ENCODE data around the gene SMAD5. TPM values are rescaled to one million over a fixed set of nuclear protein-coding genes. Genes with fewer than 3 reads are reported as not detected.

Gene SMAD5
- total and polyA plus RNA-seq, 2 experiments from 2014 or later: 37.5 to 56.6 TPM

DNA sequence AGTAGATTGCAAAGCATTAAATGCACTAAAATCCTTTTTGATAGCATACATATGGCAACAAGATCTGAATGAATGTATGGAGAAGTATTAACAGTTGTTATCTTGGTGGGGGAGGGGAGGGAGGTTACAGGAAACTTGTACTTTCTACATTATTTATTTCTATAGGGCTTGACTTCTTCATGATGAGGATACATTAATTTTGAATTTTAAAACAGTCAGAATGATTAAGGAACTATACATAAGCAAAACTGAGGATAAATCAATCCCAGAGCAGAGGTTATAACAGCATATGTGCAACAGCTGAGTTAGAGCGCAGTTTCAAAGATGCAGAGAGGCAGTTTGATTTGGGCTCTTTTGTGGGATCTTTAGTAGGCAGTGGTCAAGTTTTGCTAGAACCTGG is 23.9 kb upstream of the SMAD5 start:
- H3K27me3 Mint-ChIP-seq (ENCODE audit: insufficient read depth, low read depth, poor library complexity): no peaks in the 10 kb centered on the region
- no peaks in the 10 kb centered on the region for H3K9me2 ChIP-seq (ENCODE audit: insufficient read depth)
- peaks cover 28% of the 10 kb centered on the region for H3K4me1 Mint-ChIP-seq
- no peaks in the 10 kb centered on the region for H3K36me3 Mint-ChIP-seq (ENCODE audit: low read depth)
- no peak overlapping the region for H3K27ac ChIP-seq (ENCODE audit: low read depth)
- H3K79me2 ChIP-seq (replicated peaks; ENCODE audit: insufficient read depth): no peaks in the 10 kb centered on the region
- no peak overlapping the region for H3K27ac Mint-ChIP-seq
- H3K36me3 ChIP-seq (ENCODE audit: insufficient read depth): no peaks in the 10 kb centered on the region
- H3K4me3 Mint-ChIP-seq: no peak overlapping the region
- no peaks in the 10 kb centered on the region for H3K27me3 ChIP-seq (ENCODE audit: insufficient read depth)
- peak overlapping the region; percentile 70; the same call in 1 of the 2 replicates for H2AFZ ChIP-seq
- H4K20me1 ChIP-seq (replicated peaks; ENCODE audit: insufficient read depth): no peaks in the 10 kb centered on the region
- ATAC-seq: no peak
- no peak overlapping the region for H3K4me3 ChIP-seq
- TF ChIP-seq NANOG (IDR thresholded peaks at IDR 0.05; ENCODE audit: borderline replicate concordance): no peak
- TF ChIP-seq, protein P1, sequence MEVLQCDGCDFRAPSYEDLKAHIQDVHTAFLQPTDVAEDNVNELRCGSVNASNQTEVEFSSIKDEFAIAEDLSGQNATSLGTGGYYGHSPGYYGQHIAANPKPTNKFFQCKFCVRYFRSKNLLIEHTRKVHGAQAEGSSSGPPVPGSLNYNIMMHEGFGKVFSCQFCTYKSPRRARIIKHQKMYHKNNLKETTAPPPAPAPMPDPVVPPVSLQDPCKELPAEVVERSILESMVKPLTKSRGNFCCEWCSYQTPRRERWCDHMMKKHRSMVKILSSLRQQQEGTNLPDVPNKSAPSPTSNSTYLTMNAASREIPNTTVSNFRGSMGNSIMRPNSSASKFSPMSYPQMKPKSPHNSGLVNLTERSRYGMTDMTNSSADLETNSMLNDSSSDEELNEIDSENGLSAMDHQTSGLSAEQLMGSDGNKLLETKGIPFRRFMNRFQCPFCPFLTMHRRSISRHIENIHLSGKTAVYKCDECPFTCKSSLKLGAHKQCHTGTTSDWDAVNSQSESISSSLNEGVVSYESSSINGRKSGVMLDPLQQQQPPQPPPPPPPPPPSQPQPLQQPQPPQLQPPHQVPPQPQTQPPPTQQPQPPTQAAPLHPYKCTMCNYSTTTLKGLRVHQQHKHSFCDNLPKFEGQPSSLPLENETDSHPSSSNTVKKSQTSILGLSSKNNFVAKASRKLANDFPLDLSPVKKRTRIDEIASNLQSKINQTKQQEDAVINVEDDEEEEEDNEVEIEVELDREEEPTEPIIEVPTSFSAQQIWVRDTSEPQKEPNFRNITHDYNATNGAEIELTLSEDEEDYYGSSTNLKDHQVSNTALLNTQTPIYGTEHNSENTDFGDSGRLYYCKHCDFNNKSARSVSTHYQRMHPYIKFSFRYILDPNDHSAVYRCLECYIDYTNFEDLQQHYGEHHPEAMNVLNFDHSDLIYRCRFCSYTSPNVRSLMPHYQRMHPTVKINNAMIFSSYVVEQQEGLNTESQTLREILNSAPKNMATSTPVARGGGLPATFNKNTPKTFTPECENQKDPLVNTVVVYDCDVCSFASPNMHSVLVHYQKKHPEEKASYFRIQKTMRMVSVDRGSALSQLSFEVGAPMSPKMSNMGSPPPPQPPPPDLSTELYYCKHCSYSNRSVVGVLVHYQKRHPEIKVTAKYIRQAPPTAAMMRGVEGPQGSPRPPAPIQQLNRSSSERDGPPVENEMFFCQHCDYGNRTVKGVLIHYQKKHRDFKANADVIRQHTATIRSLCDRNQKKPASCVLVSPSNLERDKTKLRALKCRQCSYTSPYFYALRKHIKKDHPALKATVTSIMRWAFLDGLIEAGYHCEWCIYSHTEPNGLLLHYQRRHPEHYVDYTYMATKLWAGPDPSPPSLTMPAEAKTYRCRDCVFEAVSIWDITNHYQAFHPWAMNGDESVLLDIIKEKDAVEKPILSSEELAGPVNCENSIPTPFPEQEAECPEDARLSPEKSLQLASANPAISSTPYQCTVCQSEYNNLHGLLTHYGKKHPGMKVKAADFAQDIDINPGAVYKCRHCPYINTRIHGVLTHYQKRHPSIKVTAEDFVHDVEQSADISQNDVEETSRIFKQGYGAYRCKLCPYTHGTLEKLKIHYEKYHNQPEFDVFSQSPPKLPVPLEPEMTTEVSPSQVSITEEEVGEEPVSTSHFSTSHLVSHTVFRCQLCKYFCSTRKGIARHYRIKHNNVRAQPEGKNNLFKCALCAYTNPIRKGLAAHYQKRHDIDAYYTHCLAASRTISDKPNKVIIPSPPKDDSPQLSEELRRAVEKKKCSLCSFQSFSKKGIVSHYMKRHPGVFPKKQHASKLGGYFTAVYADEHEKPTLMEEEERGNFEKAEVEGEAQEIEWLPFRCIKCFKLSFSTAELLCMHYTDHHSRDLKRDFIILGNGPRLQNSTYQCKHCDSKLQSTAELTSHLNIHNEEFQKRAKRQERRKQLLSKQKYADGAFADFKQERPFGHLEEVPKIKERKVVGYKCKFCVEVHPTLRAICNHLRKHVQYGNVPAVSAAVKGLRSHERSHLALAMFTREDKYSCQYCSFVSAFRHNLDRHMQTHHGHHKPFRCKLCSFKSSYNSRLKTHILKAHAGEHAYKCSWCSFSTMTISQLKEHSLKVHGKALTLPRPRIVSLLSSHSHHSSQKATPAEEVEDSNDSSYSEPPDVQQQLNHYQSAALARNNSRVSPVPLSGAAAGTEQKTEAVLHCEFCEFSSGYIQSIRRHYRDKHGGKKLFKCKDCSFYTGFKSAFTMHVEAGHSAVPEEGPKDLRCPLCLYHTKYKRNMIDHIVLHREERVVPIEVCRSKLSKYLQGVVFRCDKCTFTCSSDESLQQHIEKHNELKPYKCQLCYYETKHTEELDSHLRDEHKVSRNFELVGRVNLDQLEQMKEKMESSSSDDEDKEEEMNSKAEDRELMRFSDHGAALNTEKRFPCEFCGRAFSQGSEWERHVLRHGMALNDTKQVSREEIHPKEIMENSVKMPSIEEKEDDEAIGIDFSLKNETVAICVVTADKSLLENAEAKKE (CRISPR knock-in tag; IDR thresholded peaks at IDR 0.05): no peak
- no peak for DNase-seq (ENCODE audit: low spot score)
- no peak overlapping the region for H3K4me2 ChIP-seq
- peaks cover 17% of the 10 kb centered on the region for H3K4me1 ChIP-seq (ENCODE audit: insufficient read depth)
- H3K9me3 Mint-ChIP-seq: no peaks in the 10 kb centered on the region
- no peaks in the 10 kb centered on the region for H3F3A ChIP-seq (replicated peaks; ENCODE audit: low read depth)

DNA sequence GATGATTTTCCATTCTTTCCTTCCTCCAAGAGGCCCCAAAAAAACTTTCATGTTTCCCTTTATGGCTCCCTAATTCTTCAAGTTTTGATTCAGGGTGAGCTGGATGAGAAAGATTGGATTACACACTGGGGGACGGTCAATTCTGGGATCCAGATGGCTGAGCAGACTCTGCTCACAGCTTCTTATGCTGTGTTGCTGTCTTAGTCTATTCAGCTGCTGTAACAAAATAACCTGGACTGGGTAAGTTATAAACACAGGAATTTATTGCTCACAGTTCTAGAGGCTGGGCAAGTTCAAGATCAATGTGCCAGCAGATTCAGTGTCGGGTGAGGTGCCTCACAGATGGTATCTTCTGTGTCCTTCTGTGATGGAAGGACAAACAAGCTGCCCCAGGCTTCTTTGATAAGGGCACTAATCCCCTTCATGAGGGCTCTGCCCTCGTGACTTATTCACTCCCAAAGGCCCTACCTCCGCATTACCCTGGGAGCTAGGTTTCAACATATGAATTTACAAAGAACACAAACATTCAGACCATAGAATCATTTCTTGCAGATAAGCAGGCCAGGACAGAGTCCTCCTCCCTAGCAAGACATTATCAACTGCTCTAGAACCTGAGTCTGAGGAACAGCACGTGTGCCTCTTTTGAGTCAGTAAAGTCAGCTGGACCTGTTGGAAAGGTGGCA is 23.1 kb upstream of the SMAD5 start:
- H3K4me3 ChIP-seq: no peak overlapping the region
- no peaks in the 10 kb centered on the region for H3K9me3 Mint-ChIP-seq

More for the DNA sequence above, 23.1 kb upstream of the SMAD5 start:
- no peak overlapping the region for H3K27ac ChIP-seq (ENCODE audit: low read depth)
- H3K27ac Mint-ChIP-seq: no peak overlapping the region
- TF ChIP-seq ZNF331 (CRISPR knock-in tag; IDR thresholded peaks at IDR 0.05; ENCODE audit: low read depth) (no peak), JUNB (IDR thresholded peaks at IDR 0.05; ENCODE audit: unreplicated experiment) (no peak), EZH2phosphoT487 (IDR thresholded peaks at IDR 0.05; ENCODE audit: unreplicated experiment) (no peak)
- H3K9me2 ChIP-seq (ENCODE audit: insufficient read depth): no peaks in the 10 kb centered on the region
- no peaks in the 10 kb centered on the region for H3K36me3 ChIP-seq (ENCODE audit: insufficient read depth)
- peaks cover 22% of the 10 kb centered on the region for H3K4me1 Mint-ChIP-seq
- no peaks in the 10 kb centered on the region for H3F3A ChIP-seq (replicated peaks; ENCODE audit: low read depth)
- no peaks in the 10 kb centered on the region for H4K20me1 ChIP-seq (replicated peaks; ENCODE audit: insufficient read depth)
- peaks cover 11% of the 10 kb centered on the region for H3K4me1 ChIP-seq (ENCODE audit: insufficient read depth)
- no peak for DNase-seq (ENCODE audit: low spot score)
- H3K79me2 ChIP-seq (replicated peaks; ENCODE audit: insufficient read depth): no peaks in the 10 kb centered on the region
- H2AFZ ChIP-seq: no peak overlapping the region
- no peak for ATAC-seq
- H3K27me3 Mint-ChIP-seq (ENCODE audit: insufficient read depth, low read depth, poor library complexity): no peaks in the 10 kb centered on the region
- no peak overlapping the region for H3K4me2 ChIP-seq
- no peak overlapping the region for H3K4me3 Mint-ChIP-seq
- no peaks in the 10 kb centered on the region for H3K27me3 ChIP-seq (ENCODE audit: insufficient read depth)
- H3K36me3 Mint-ChIP-seq (ENCODE audit: low read depth): no peaks in the 10 kb centered on the region
